ENCODE measurements around the gene CCDC171. TPM values are rescaled to one million over a fixed set of nuclear protein-coding genes. Genes with fewer than 3 reads are reported as not detected.

CCDC171 gene
- total RNA-seq, 1 experiment from 2014 or later: 2.4 TPM

DNA sequence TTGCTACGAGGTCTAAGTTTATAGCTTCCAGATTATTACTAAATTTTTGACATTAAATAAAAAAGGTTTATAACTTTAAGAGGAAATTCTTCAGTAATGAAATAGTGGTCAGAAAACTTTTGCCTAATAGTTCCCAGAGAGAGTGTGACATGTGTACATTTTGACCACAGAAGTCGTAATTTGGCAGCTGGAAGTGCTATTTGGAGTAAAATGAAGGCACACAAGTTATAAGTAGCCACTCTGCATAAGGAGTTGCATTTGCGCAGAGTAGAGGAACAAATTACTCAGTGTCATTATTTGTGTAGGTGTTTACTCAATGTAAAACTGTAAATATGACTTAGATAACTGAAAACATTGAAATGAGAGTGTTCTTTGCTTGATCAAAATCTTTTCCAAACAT lies 408.4 kb downstream of the CCDC171 start:
- Histone ChIP-seq H3K79me2 (ENCODE audit: low read depth) (no peaks in the 10 kb centered on the region), H3K4me2 (no peak overlapping the region), H3F3A (ENCODE audit: insufficient read depth, low read depth) (no peaks in the 10 kb centered on the region), H3K27ac (no peak overlapping the region), H3K27me3 (ENCODE audit: insufficient read depth, low read depth) (no peaks in the 10 kb centered on the region), H3K36me3 (ENCODE audit: low read depth) (no peaks in the 10 kb centered on the region), H3K9me2 (ENCODE audit: insufficient read depth) (no peaks in the 10 kb centered on the region), H2AFZ (no peak overlapping the region), H3K4me3 (no peak overlapping the region), H4K20me1 (ENCODE audit: insufficient read depth) (no peaks in the 10 kb centered on the region), H3K9me3 (ENCODE audit: insufficient read depth, low read depth) (no peaks in the 10 kb centered on the region), H3K4me1 (replicated peaks; ENCODE audit: insufficient read depth) (no peaks in the 10 kb centered on the region)
- ChIA-PET POLR2A (ENCODE audit: unreplicated experiment) (no interaction called here), CTCF (no interaction called here)
- BruUV-seq (replicated peaks): no TSS peak
- intact Hi-C loops (cut with micrococcal nuclease; ENCODE audit: unreplicated experiment): no loop called here
- DNase-seq: no peak
- no peak for TF ChIP-seq EZH2 (IDR thresholded peaks at IDR 0.05; ENCODE audit: low read depth)
- TF ChIP-seq, protein P1, sequence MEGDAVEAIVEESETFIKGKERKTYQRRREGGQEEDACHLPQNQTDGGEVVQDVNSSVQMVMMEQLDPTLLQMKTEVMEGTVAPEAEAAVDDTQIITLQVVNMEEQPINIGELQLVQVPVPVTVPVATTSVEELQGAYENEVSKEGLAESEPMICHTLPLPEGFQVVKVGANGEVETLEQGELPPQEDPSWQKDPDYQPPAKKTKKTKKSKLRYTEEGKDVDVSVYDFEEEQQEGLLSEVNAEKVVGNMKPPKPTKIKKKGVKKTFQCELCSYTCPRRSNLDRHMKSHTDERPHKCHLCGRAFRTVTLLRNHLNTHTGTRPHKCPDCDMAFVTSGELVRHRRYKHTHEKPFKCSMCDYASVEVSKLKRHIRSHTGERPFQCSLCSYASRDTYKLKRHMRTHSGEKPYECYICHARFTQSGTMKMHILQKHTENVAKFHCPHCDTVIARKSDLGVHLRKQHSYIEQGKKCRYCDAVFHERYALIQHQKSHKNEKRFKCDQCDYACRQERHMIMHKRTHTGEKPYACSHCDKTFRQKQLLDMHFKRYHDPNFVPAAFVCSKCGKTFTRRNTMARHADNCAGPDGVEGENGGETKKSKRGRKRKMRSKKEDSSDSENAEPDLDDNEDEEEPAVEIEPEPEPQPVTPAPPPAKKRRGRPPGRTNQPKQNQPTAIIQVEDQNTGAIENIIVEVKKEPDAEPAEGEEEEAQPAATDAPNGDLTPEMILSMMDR (conservative IDR thresholded peaks at IDR 0.05): no peak

DNA sequence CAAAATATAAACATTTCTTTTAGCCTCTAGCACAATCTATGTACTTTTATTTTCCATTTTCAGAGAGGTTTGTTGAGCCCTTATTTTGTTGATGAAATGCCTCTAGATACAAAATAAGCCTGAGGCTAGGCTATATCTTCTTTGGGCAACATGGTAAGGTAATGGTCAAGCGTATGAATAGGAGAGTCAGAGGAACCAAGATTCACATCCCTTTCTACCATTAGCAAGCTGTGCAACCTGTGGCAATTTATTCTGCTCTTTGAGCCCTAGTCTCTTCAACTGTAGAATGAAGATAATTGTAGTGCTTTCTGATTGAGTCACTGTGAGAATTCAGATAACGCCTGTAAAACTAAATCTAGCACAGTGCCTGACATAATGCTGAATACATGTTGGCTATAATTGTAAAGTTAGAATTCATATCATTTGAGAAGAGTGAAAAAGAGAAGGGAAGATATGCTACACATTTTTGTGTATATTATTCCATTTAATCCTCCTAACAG lies 412.5 kb downstream of the CCDC171 start:
- Histone ChIP-seq H4K20me1 (ENCODE audit: insufficient read depth) (no peaks in the 10 kb centered on the region), H3K4me1 (replicated peaks; ENCODE audit: insufficient read depth) (no peaks in the 10 kb centered on the region), H2AFZ (no peak overlapping the region), H3K4me3 (no peak overlapping the region), H3K4me2 (no peak overlapping the region), H3K27me3 (ENCODE audit: insufficient read depth, low read depth) (no peaks in the 10 kb centered on the region), H3K9me2 (ENCODE audit: insufficient read depth) (no peaks in the 10 kb centered on the region), H3F3A (ENCODE audit: insufficient read depth, low read depth) (no peaks in the 10 kb centered on the region), H3K9me3 (ENCODE audit: insufficient read depth, low read depth) (no peaks in the 10 kb centered on the region), H3K27ac (no peak overlapping the region), H3K79me2 (ENCODE audit: low read depth) (no peaks in the 10 kb centered on the region), H3K36me3 (ENCODE audit: low read depth) (no peaks in the 10 kb centered on the region)
- CTCF ChIA-PET: no interaction called here
- TF ChIP-seq EZH2 (IDR thresholded peaks at IDR 0.05; ENCODE audit: low read depth): no peak
- TF ChIP-seq, protein P1 (conservative IDR thresholded peaks at IDR 0.05): no peak
- no peak for DNase-seq
- BruUV-seq (replicated peaks): no TSS peak
- intact Hi-C loops (cut with micrococcal nuclease; ENCODE audit: unreplicated experiment): no loop called here
- POLR2A ChIA-PET (ENCODE audit: unreplicated experiment): no interaction called here

DNA sequence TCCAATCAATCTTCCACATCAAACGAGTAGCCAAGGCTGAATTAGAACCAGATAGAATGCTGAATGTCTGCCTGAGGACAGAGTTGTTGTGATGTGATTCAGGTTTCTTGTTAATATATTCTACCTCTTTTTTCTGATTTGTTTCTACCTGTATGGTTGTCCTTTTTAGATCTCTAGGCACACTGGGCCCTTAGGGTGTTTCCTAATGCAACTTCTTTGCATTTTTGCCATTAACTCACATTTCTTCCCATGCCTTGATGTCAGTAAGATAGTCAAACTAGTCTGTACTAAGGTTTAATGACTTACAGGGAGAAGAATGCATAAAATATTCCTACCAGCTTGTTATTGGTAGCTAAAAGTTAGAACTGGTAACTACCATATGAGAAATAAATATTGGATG lies 413.6 kb downstream of the CCDC171 start:
- DNase-seq: no peak
- no peak for TF ChIP-seq EZH2 (IDR thresholded peaks at IDR 0.05; ENCODE audit: low read depth)
- TF ChIP-seq, protein P1 (conservative IDR thresholded peaks at IDR 0.05): no peak

More for the DNA sequence above, 413.6 kb downstream of the CCDC171 start:
- Histone ChIP-seq H3K27me3 (ENCODE audit: insufficient read depth, low read depth) (no peaks in the 10 kb centered on the region), H3K79me2 (ENCODE audit: low read depth) (no peaks in the 10 kb centered on the region), H3K9me2 (ENCODE audit: insufficient read depth) (no peaks in the 10 kb centered on the region; the same call in 1 of the 2 replicates), H3K4me3 (no peak overlapping the region), H3K27ac (no peak overlapping the region), H3F3A (ENCODE audit: insufficient read depth, low read depth) (no peaks in the 10 kb centered on the region), H3K4me1 (replicated peaks; ENCODE audit: insufficient read depth) (no peaks in the 10 kb centered on the region), H4K20me1 (ENCODE audit: insufficient read depth) (no peaks in the 10 kb centered on the region), H3K9me3 (ENCODE audit: insufficient read depth, low read depth) (no peaks in the 10 kb centered on the region), H3K36me3 (ENCODE audit: low read depth) (no peaks in the 10 kb centered on the region), H2AFZ (no peak overlapping the region), H3K4me2 (no peak overlapping the region)
- no TSS peak for BruUV-seq (replicated peaks)
- ChIA-PET POLR2A (ENCODE audit: unreplicated experiment) (no interaction called here), CTCF (no interaction called here)
- intact Hi-C loops (cut with micrococcal nuclease; ENCODE audit: unreplicated experiment): no loop called here

Data from PC-9 (cell line).